SJCRH30 (cell line): ENCODE data around the gene APC. TPM values are rescaled to one million over a fixed set of nuclear protein-coding genes. Genes with fewer than 3 reads are reported as not detected.
"Not testable (repeated sequence)": the region's sequence is repeated elsewhere in the genome, so short reads cannot be mapped to it uniquely, and the experiment has no call there.

Experiments
- DNase-seq, 2 experiments: peaks; one replicate each; pipeline ENCODE4 v3.0.0-alpha.2; 2015 to 2020
- H3K27ac ChIP-seq: fragments of 250-450 bp; sonication (Bioruptor Pico); 2 replicates; pipeline ENCODE4 v1.5.1; 2020; ENCODE audit warnings: mild to moderate bottlenecking, moderate library complexity
- H3K27me3 ChIP-seq: fragments of 250-450 bp; sonication (Bioruptor Pico); 2 replicates; pipeline ENCODE4 v1.5.1; 2020; ENCODE audit warnings: mild to moderate bottlenecking, moderate library complexity
- H3K36me3 ChIP-seq: fragments of 250-450 bp; sonication (Bioruptor Pico); 2 replicates; pipeline ENCODE4 v1.5.1; 2020; ENCODE audit warnings: mild to moderate bottlenecking, moderate library complexity
- H3K4me1 ChIP-seq: fragments of 250-450 bp; sonication (Bioruptor Pico); 2 replicates; pipeline ENCODE4 v1.5.1; 2020; ENCODE audit warnings: mild to moderate bottlenecking, moderate library complexity
- H3K4me3 ChIP-seq: fragments of 250-450 bp; sonication (Bioruptor Pico); 2 replicates; pipeline ENCODE4 v1.5.1; 2020; ENCODE audit warnings: mild to moderate bottlenecking, moderate library complexity
- H3K9me3 ChIP-seq: fragments of 250-450 bp; sonication (Bioruptor Pico); replicated peaks from 2 replicates; pipeline ENCODE4 v1.5.1; 2020; ENCODE audit warnings: mild to moderate bottlenecking, moderate library complexity
- total RNA-seq: library from RNA; depleted of rRNA; stranded (reverse); fragments of >200 nt; shearing (Covaris generic); gene quantifications from 2 replicates; pipeline ENCODE4 v1.2.3, GENCODE V29; 2014

The APC gene
- total RNA-seq, 1 experiment from 2014 or later = 39.6 TPM

DNA sequence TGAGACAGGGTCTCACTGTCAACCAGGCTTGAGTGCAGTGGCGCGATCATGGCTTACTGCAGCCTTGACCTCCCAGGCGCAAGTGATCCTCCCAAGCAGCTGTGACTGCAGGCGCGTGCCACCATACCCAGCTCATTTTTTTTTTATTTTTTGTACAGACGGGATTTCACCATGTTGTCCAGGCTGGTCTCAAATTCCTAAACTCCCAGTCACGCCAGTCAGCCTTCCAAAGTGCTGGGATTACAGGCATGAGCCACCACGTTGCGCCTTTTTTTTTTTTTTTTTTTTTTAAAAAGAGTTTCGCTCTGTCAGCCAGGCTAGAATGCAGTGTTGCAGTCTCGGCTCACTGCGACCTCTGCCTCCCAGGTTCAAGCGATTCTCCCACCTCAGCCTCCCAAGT lies 96.3 kb downstream of the APC start:
- Histone ChIP-seq H3K27me3 (no peaks in the 10 kb centered on the region), H3K36me3 (peaks cover 26% of the 10 kb centered on the region), H3K9me3 (no peaks in the 10 kb centered on the region), H3K4me1 (no peaks in the 10 kb centered on the region), H3K4me3 (no peak overlapping the region), H3K27ac (no peak overlapping the region)
- no peak for DNase-seq

DNA sequence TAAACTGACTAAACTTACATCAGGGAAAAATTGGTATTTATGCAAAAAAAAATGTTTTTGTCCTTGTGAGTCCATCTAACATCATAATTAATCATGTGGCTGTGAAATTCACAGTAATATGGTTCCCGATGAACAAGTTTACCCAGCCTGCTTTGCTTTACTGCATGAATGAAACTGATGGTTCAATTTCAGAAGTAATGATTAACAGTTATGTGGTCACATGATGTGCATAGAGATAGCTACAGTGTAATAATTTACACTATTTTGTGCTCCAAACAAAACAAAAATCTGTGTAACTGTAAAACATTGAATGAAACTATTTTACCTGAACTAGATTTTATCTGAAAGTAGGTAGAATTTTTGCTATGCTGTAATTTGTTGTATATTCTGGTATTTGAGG lies 106.8 kb downstream of the APC start:
- no peak overlapping the region for H3K4me3 ChIP-seq
- no peak for DNase-seq
- H3K27me3 ChIP-seq = no peaks in the 10 kb centered on the region
- H3K9me3 ChIP-seq = no peaks in the 10 kb centered on the region
- no peak overlapping the region for H3K27ac ChIP-seq
- H3K4me1 ChIP-seq = no peaks in the 10 kb centered on the region
- H3K36me3 ChIP-seq = peaks cover 14% of the 10 kb centered on the region; the same call in 1 of the 2 replicates

DNA sequence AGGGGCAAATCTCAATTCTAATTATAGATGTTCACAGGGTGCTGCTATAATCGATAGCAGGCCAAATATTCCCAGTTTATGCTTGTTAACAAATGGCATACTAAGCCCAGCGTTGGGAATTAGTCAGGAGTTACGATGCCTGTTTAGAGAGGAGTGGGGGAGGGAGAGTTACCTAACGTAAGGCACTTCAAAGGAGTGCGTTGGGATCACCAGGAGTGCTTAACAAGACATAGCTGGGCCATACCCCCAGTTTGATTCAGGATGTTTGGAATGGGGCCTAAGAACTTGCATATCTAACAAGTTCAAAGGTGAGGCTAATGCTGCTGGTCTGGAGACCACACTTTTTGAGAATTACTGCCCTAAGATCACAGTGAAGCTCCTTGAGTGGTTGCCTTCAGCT lies 108.9 kb downstream of the APC start:
- no peak overlapping the region for H3K27ac ChIP-seq
- H3K27me3 ChIP-seq = no peaks in the 10 kb centered on the region
- H3K36me3 ChIP-seq = 0 out of 2 replicates have a peak, but pooled peaks cover 4% of the 10 kb centered on the region
- H3K9me3 ChIP-seq = no peaks in the 10 kb centered on the region
- no peak overlapping the region for H3K4me3 ChIP-seq
- H3K4me1 ChIP-seq = no peaks in the 10 kb centered on the region
- DNase-seq = no peak

DNA sequence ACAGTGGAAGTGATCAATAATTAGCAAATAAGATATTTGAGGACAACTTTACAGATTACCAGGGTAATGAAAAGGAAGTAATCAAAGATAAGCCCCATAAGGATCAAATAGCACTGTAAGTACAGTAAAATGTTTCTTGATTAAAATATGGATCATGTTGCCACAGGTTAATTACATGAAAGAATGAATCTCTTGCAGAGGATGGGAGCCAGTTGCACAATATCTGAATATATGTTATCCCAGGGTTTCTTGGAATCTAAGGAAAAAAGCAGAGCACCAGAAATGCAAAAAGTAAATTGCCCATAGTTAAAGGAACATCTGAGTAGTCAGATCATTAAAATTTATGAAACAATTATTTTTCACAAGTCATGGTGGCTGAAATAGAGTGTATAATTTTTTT lies 109.6 kb downstream of the APC start:
- no peaks in the 10 kb centered on the region for H3K36me3 ChIP-seq
- H3K9me3 ChIP-seq = no peaks in the 10 kb centered on the region
- H3K27ac ChIP-seq = no peak overlapping the region
- H3K27me3 ChIP-seq = no peaks in the 10 kb centered on the region
- no peak for DNase-seq
- H3K4me1 ChIP-seq = no peaks in the 10 kb centered on the region
- H3K4me3 ChIP-seq = no peak overlapping the region

- H3K27ac ChIP-seq = no peak overlapping the region
- 0 out of 2 replicates have a peak overlapping the region, but pooled peaks have one; percentile 18 for H3K4me3 ChIP-seq
- H3K4me1 ChIP-seq = no peaks in the 10 kb centered on the region
- no peaks in the 10 kb centered on the region for H3K36me3 ChIP-seq
- peak; percentile 24 to 81 for DNase-seq
- no peaks in the 10 kb centered on the region for H3K27me3 ChIP-seq
- no peaks in the 10 kb centered on the region for H3K9me3 ChIP-seq
These were observed 110.6 kb downstream of the APC start for GRCh38 chr5:112848116-112848811.

- Histone ChIP-seq H3K9me3 (peaks cover 5% of the 10 kb centered on the region; the same call in 1 of the 2 replicates), H3K36me3 (no peaks in the 10 kb centered on the region), H3K4me3 (no peak overlapping the region), H3K27ac (no peak overlapping the region), H3K4me1 (no peaks in the 10 kb centered on the region), H3K27me3 (no peaks in the 10 kb centered on the region)
- no peak for DNase-seq
These were observed 112.2 kb downstream of the APC start for GRCh38 chr5:112849912-112850311.

DNA sequence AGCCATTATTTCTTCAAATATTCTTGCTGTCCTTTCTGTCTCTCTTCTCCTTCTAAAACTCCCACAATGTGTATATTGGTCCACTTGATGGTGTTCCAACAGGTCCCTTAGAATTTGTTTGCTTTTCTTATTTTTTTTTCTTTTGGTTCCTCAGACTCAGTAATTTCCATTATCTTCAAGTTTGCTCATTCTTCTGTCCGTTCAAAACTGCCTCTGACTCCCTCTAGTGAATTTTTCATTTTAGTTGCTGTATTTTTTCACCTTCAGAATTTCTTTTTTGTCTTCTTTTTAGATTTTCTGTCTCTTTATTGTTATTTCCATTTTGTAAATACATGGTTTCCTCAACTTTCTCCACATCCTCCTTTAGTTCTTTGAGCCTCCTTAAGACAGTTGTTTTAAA lies 117.0 kb downstream of the APC start:
- H3K36me3 ChIP-seq = no peaks in the 10 kb centered on the region
- H3K4me1 ChIP-seq = no peaks in the 10 kb centered on the region
- DNase-seq = no peak

GRCh38 chr5:112857866-112858265 lies 120.2 kb downstream of the APC start:
- no peaks in the 10 kb centered on the region for H3K4me1 ChIP-seq
- no peaks in the 10 kb centered on the region; the same call in 1 of the 2 replicates for H3K36me3 ChIP-seq
- no peaks in the 10 kb centered on the region for H3K27me3 ChIP-seq
- peaks cover 5% of the 10 kb centered on the region; the same call in 1 of the 2 replicates for H3K9me3 ChIP-seq
- no peak for DNase-seq
- H3K4me3 ChIP-seq = no peak overlapping the region
- no peak overlapping the region for H3K27ac ChIP-seq

More for the DNA sequence above, 117.0 kb downstream of the APC start:
- H3K27me3 ChIP-seq = no peaks in the 10 kb centered on the region
- peaks cover 5% of the 10 kb centered on the region; the same call in 1 of the 2 replicates for H3K9me3 ChIP-seq
- no peak overlapping the region for H3K4me3 ChIP-seq
- H3K27ac ChIP-seq = no peak overlapping the region

DNA sequence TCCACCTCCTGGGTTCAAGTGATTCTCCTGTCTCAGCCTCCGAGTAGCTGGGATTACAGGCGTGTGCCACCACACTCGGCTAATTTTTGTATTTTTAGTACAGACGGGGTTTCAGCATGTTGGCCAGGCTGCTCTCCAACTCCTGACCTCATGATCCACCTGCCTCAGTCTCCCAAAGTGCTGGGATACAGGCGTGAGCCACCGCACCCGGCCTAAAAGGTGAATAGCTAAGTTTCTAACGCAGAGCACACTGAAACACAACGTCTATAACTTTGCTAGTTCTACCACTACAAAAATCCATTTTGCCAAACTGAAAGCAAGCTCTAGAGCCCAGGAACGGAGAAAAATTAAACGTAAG lies 122.9 kb downstream of the APC start:
- H3K27ac ChIP-seq = peak overlapping the region; percentile 41
- not testable (repeated sequence) for H3K9me3 ChIP-seq, H3K27me3 ChIP-seq, H3K4me1 ChIP-seq, DNase-seq
- peak overlapping the region; percentile 73 for H3K4me3 ChIP-seq
- peaks cover 11% of the 10 kb centered on the region for H3K36me3 ChIP-seq

GRCh38 chr5:112860929-112861637 lies 123.4 kb downstream of the APC start, which contains the start of gene SRP19:
TSS of gene SRP19 (plus strand) at chr5:112861287. CDS start at chr5:112861377, 90 bp downstream.
- Histone ChIP-seq H3K4me1 (0 out of 2 replicates have a peak, but pooled peaks cover 3% of the 10 kb centered on the region), H3K4me3 (peak within 1 kb of the TSS; percentile 73), H3K36me3 (peaks cover 11% of the 10 kb centered on the region), H3K27ac (peak within 1 kb of the TSS; percentile 41), H3K9me3 (no peaks in the 10 kb centered on the region), H3K27me3 (no peaks in the 10 kb centered on the region)
- peak; percentile 95 to 98 for DNase-seq

DNA sequence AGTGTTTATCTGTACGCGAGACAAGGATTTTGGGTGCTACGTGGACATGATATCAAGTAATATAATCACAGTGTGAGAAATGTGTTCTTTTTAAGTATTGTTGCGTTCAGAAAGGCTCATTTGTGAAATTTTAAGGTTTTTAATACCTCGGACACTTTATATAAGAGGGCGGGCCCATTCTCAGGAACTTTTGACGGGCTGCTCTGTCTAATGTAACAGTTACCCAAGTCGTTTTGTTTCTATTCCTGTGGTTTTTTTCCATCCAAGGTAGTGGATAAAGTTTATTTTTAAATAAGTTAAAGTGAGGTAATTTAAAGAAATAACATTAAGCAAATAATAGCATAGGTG lies 123.9 kb downstream of the APC start:
- Histone ChIP-seq H3K9me3 (no peaks in the 10 kb centered on the region), H3K27me3 (no peaks in the 10 kb centered on the region), H3K36me3 (peaks cover 16% of the 10 kb centered on the region), H3K27ac (peak overlapping the region; percentile 41), H3K4me1 (0 out of 2 replicates have a peak, but pooled peaks cover 3% of the 10 kb centered on the region), H3K4me3 (peak overlapping the region; percentile 73)
- no peak for DNase-seq

DNA sequence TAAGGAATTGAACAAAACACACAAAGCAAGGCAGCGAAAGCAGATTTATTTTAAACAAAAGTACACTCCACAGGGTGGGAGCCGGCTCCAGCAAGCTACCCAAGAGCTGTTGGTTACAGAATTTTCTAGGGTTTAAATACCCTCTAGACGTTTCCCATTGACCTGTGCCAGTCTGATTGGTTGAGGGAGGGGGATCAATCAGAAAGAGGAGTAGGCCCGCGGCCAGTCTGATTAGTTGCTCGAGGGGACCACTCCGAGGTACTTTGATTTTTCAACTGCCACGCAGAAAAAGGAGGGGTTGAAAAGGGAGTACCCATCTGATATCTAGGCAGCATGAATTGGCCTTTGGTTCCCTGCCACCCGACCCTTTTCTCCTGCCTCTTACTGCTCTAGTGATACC lies 124.4 kb downstream of the APC start:
- H3K4me1 ChIP-seq = 0 out of 2 replicates have a peak, but pooled peaks cover 3% of the 10 kb centered on the region
- H3K9me3 ChIP-seq = no peaks in the 10 kb centered on the region
- H3K27me3 ChIP-seq = no peaks in the 10 kb centered on the region
- no peak overlapping the region for H3K27ac ChIP-seq
- peaks cover 20% of the 10 kb centered on the region for H3K36me3 ChIP-seq
- peak overlapping the region; percentile 73 for H3K4me3 ChIP-seq
- DNase-seq = peak in 1 of 2 experiments; percentile 21

DNA sequence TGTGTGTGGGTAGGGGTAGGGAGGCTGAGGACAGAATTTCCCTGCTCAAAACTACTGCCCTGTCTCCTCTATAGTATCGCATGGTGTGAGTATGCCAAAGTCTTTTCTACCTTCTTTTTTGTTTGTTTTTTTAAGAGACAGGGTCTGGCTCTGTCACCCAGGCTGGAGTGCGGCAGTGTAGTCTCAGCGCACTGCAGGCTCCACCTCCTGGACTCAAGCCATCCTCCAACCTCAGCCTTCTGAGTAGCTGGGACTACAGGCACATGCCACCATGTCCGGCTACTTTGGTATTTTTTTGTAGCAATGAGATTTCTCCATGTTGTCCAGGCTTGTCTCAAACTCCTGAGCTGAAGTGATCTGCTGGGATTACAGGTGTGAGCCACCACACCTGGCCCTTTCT lies 125.9 kb downstream of the APC start:
- Histone ChIP-seq H3K9me3 (no peaks in the 10 kb centered on the region), H3K27me3 (no peaks in the 10 kb centered on the region), H3K4me3 (no peak overlapping the region), H3K36me3 (peaks cover 34% of the 10 kb centered on the region), H3K4me1 (0 out of 2 replicates have a peak, but pooled peaks cover 3% of the 10 kb centered on the region), H3K27ac (no peak overlapping the region)
- no peak for DNase-seq

- no peak for DNase-seq
- H3K4me1 ChIP-seq = 0 out of 2 replicates have a peak, but pooled peaks cover 3% of the 10 kb centered on the region
- no peak overlapping the region for H3K27ac ChIP-seq
- H3K27me3 ChIP-seq = no peaks in the 10 kb centered on the region
- peaks cover 37% of the 10 kb centered on the region for H3K36me3 ChIP-seq
- no peaks in the 10 kb centered on the region for H3K9me3 ChIP-seq
- no peak overlapping the region for H3K4me3 ChIP-seq
These were observed 127.4 kb downstream of the APC start for GRCh38 chr5:112865128-112865527.

GRCh38 chr5:112866739-112867138 lies 129.1 kb downstream of the APC start:
- no peak for DNase-seq
- no peak overlapping the region for H3K4me3 ChIP-seq
- peaks cover 44% of the 10 kb centered on the region for H3K36me3 ChIP-seq
- no peak overlapping the region for H3K27ac ChIP-seq
- H3K4me1 ChIP-seq = 0 out of 2 replicates have a peak, but pooled peaks cover 3% of the 10 kb centered on the region
- no peaks in the 10 kb centered on the region for H3K27me3 ChIP-seq
- no peaks in the 10 kb centered on the region for H3K9me3 ChIP-seq
